Suppressor macrophage treated with lipopolysaccharide for 4 hours (primary cell): ENCODE results near the gene BPIFB6.
A peak's percentile ranks its signal among the peaks of the same experiment; 100 is the strongest.

Experiments used
- DNase-seq: peaks from one replicate; pipeline ENCODE4 v3.0.0-alpha.2; 2020

Gene BPIFB6

GRCh38 chr20:33031531-33031930, at the start of gene BPIFB6:
Gene BPIFB6, plus strand, starts transcription at chr20:33031648. Its CDS starts 0 bp downstream, at chr20:33031648.
- no peak for DNase-seq

GRCh38 chr20:32982617-32983458, 48.6 kb upstream of the BPIFB6 start:
- no peak for DNase-seq

- DNase-seq, result no peak
Measured at GRCh38 chr20:32983459-32984112, 47.9 kb upstream of the BPIFB6 start.

GRCh38 chr20:32984196-32984595, 47.3 kb upstream of the BPIFB6 start:
- DNase-seq, result no peak

- no peak for DNase-seq
Measured at GRCh38 chr20:32984631-32985354, 46.7 kb upstream of the BPIFB6 start.

GRCh38 chr20:32985596-32985995, 45.9 kb upstream of the BPIFB6 start:
- no peak for DNase-seq

- no peak for DNase-seq
Measured at GRCh38 chr20:32986331-32986966, 45.0 kb upstream of the BPIFB6 start.

GRCh38 chr20:32987044-32987825, 44.2 kb upstream of the BPIFB6 start:
- DNase-seq, result no peak

GRCh38 chr20:32988008-32988407, 43.4 kb upstream of the BPIFB6 start:
- peak; percentile 51 for DNase-seq

GRCh38 chr20:32989507-32990283, 41.8 kb upstream of the BPIFB6 start:
- no peak for DNase-seq

- no peak for DNase-seq
Measured at GRCh38 chr20:32990426-32990825, 41.0 kb upstream of the BPIFB6 start.

- no peak for DNase-seq
Measured at GRCh38 chr20:32991383-32991782, 40.1 kb upstream of the BPIFB6 start.

GRCh38 chr20:32991792-32992641, 39.4 kb upstream of the BPIFB6 start:
- DNase-seq, result no peak

- no peak for DNase-seq
Measured at GRCh38 chr20:32993496-32994050, 37.9 kb upstream of the BPIFB6 start.

GRCh38 chr20:32995802-32996201, 35.6 kb upstream of the BPIFB6 start:
- DNase-seq, result no peak

GRCh38 chr20:32997431-32997830, 34.0 kb upstream of the BPIFB6 start:
- no peak for DNase-seq

- DNase-seq, result peak; percentile 60
Measured at GRCh38 chr20:32999603-33000250, 31.7 kb upstream of the BPIFB6 start.

GRCh38 chr20:33000802-33001466, 30.5 kb upstream of the BPIFB6 start:
- DNase-seq, result no peak
